ENCODE data around the gene PHACTR2. TPM values are rescaled to one million over a fixed set of nuclear protein-coding genes. Genes with fewer than 3 reads are reported as not detected.
"Not testable (repeated sequence)": the region's sequence is repeated elsewhere in the genome, so short reads cannot be mapped to it uniquely, and the experiment has no call there.

Gene PHACTR2
- total and polyA plus RNA-seq, 5 experiments from 2014 or later = 7.1 to 16.0 (median 9.0) TPM

- H3K36me3 Mint-ChIP-seq = peaks cover 0 to 17% (median 9%) of the 10 kb centered on the region in 3 donors
- no peak overlapping the region for H3K4me3 Mint-ChIP-seq
- no peak for ATAC-seq
- no peak overlapping the region for H3K27ac Mint-ChIP-seq
- no peak for DNase-seq
- POLR2A ChIA-PET = no interaction called here
- H3K4me1 Mint-ChIP-seq = no peaks in the 10 kb centered on the region
- no peaks in the 10 kb centered on the region for H3K9me3 Mint-ChIP-seq
- no peaks in the 10 kb centered on the region for H3K27me3 Mint-ChIP-seq
These were observed 94.6 kb downstream of the PHACTR2 start for GRCh38 chr6:143772116-143773086.

- no peak for ATAC-seq
- Mint-ChIP-seq H3K27me3 (no peaks in the 10 kb centered on the region), H3K36me3 (peaks cover 0 to 14% (median 6%) of the 10 kb centered on the region in 3 donors), H3K4me3 (no peak overlapping the region), H3K27ac (no peak overlapping the region), H3K4me1 (no peaks in the 10 kb centered on the region), H3K9me3 (no peaks in the 10 kb centered on the region)
- DNase-seq = no peak
- POLR2A ChIA-PET = no interaction called here
These were observed 95.9 kb downstream of the PHACTR2 start for GRCh38 chr6:143773506-143774150.

GRCh38 chr6:143774347-143774746, 96.6 kb downstream of the PHACTR2 start:
- POLR2A ChIA-PET = no interaction called here
- no peak overlapping the region for H3K4me3 Mint-ChIP-seq
- H3K36me3 Mint-ChIP-seq = peaks cover 0 to 17% (median 6%) of the 10 kb centered on the region in 3 donors
- no peak for ATAC-seq
- DNase-seq = no peak
- H3K9me3 Mint-ChIP-seq = no peaks in the 10 kb centered on the region
- H3K4me1 Mint-ChIP-seq = no peaks in the 10 kb centered on the region
- H3K27me3 Mint-ChIP-seq = no peaks in the 10 kb centered on the region
- no peak overlapping the region for H3K27ac Mint-ChIP-seq

GRCh38 chr6:143775336-143775735, 97.6 kb downstream of the PHACTR2 start:
- ATAC-seq = no peak
- Mint-ChIP-seq H3K27ac (no peak overlapping the region), H3K9me3 (no peaks in the 10 kb centered on the region)

GRCh38 chr6:143778926-143779325, 101.2 kb downstream of the PHACTR2 start:
- no peaks in the 10 kb centered on the region for H3K27me3 Mint-ChIP-seq
- H3K9me3 Mint-ChIP-seq = peaks cover 0 to 2% (median 0%) of the 10 kb centered on the region in 9 donors
- POLR2A ChIA-PET = no interaction called here
- H3K36me3 Mint-ChIP-seq = peaks cover 5 to 32% (median 13%) of the 10 kb centered on the region in 3 donors
- no peak for DNase-seq
- ATAC-seq = no peak
- no peak overlapping the region for H3K27ac Mint-ChIP-seq
- no peaks in the 10 kb centered on the region for H3K4me1 Mint-ChIP-seq
- no peak overlapping the region for H3K4me3 Mint-ChIP-seq

More at GRCh38 chr6:143775336-143775735, 97.6 kb downstream of the PHACTR2 start:
- DNase-seq = no peak
- Mint-ChIP-seq H3K36me3 (peaks cover 0 to 18% (median 6%) of the 10 kb centered on the region in 3 donors), H3K4me3 (no peak overlapping the region), H3K27me3 (no peaks in the 10 kb centered on the region), H3K4me1 (no peaks in the 10 kb centered on the region)
- POLR2A ChIA-PET = no interaction called here

GRCh38 chr6:143782481-143782880, 104.7 kb downstream of the PHACTR2 start:
- ATAC-seq (no peak), DNase-seq (no peak)
- H3K36me3 Mint-ChIP-seq = peaks cover 27 to 49% (median 40%) of the 10 kb centered on the region in 3 donors
- no peak overlapping the region for H3K27ac Mint-ChIP-seq
- no peaks in the 10 kb centered on the region for H3K4me1 Mint-ChIP-seq
- no peaks in the 10 kb centered on the region for H3K27me3 Mint-ChIP-seq
- POLR2A ChIA-PET = interaction anchor here (0.7 kb wide), 1 partner anchor 13 kb away, joined by 3 read pairs; no protein-coding TSS in a partner anchor
- no peak overlapping the region for H3K4me3 Mint-ChIP-seq
- H3K9me3 Mint-ChIP-seq = peaks cover 4 to 32% (median 16%) of the 10 kb centered on the region in 9 donors

GRCh38 chr6:143783077-143783476, 105.3 kb downstream of the PHACTR2 start:
- H3K27ac Mint-ChIP-seq = no peak overlapping the region
- DNase-seq (no peak), ATAC-seq (no peak)
- peaks cover 27 to 46% (median 42%) of the 10 kb centered on the region in 3 donors for H3K36me3 Mint-ChIP-seq
- peaks cover 4 to 36% (median 16%) of the 10 kb centered on the region in 9 donors for H3K9me3 Mint-ChIP-seq
- no peak overlapping the region for H3K4me3 Mint-ChIP-seq
- POLR2A ChIA-PET = no interaction called here
- no peaks in the 10 kb centered on the region for H3K4me1 Mint-ChIP-seq
- H3K27me3 Mint-ChIP-seq = no peaks in the 10 kb centered on the region

- DNase-seq (no peak), ATAC-seq (no peak)
- H3K4me1 Mint-ChIP-seq = no peaks in the 10 kb centered on the region
- no peaks in the 10 kb centered on the region for H3K27me3 Mint-ChIP-seq
- no peak overlapping the region for H3K4me3 Mint-ChIP-seq
- peaks cover 27 to 42% (median 41%) of the 10 kb centered on the region in 3 donors for H3K36me3 Mint-ChIP-seq
- POLR2A ChIA-PET = no interaction called here
- H3K27ac Mint-ChIP-seq = no peak overlapping the region
- peaks cover 4 to 36% (median 16%) of the 10 kb centered on the region in 9 donors for H3K9me3 Mint-ChIP-seq
These were observed 106.6 kb downstream of the PHACTR2 start for GRCh38 chr6:143784316-143784715.

GRCh38 chr6:143786371-143786770, 108.6 kb downstream of the PHACTR2 start:
- H3K27me3 Mint-ChIP-seq, H3K4me3 Mint-ChIP-seq, H3K27ac Mint-ChIP-seq, DNase-seq, POLR2A ChIA-PET, H3K4me1 Mint-ChIP-seq, ATAC-seq: not testable (repeated sequence)
- H3K9me3 Mint-ChIP-seq = peaks cover 4 to 36% (median 16%) of the 10 kb centered on the region in 9 donors
- peaks cover 32 to 53% (median 50%) of the 10 kb centered on the region in 3 donors for H3K36me3 Mint-ChIP-seq

GRCh38 chr6:143792402-143793279, 114.9 kb downstream of the PHACTR2 start:
- Mint-ChIP-seq H3K36me3 (peaks cover 22 to 45% (median 33%) of the 10 kb centered on the region in 3 donors), H3K27me3 (no peaks in the 10 kb centered on the region), H3K9me3 (peaks cover 0 to 13% (median 6%) of the 10 kb centered on the region in 9 donors), H3K4me3 (no peak overlapping the region), H3K27ac (peak overlapping the region in 1 of 10 donors; percentile 13), H3K4me1 (no peaks in the 10 kb centered on the region)
- ATAC-seq (no peak), DNase-seq (no peak)
- POLR2A ChIA-PET = no interaction called here

GRCh38 chr6:143793280-143793619, 115.5 kb downstream of the PHACTR2 start:
- H3K4me3 Mint-ChIP-seq = no peak overlapping the region
- DNase-seq (no peak), ATAC-seq (no peak)
- no peaks in the 10 kb centered on the region for H3K4me1 Mint-ChIP-seq
- H3K9me3 Mint-ChIP-seq = peaks cover 0 to 13% (median 6%) of the 10 kb centered on the region in 9 donors
- H3K27ac Mint-ChIP-seq = no peak overlapping the region
- H3K27me3 Mint-ChIP-seq = no peaks in the 10 kb centered on the region
- POLR2A ChIA-PET = no interaction called here
- peaks cover 28 to 43% (median 38%) of the 10 kb centered on the region in 3 donors for H3K36me3 Mint-ChIP-seq

- ATAC-seq, DNase-seq, H3K27ac Mint-ChIP-seq, H3K4me1 Mint-ChIP-seq, H3K27me3 Mint-ChIP-seq, POLR2A ChIA-PET, H3K4me3 Mint-ChIP-seq: not testable (repeated sequence)
- Mint-ChIP-seq H3K9me3 (peaks cover 0 to 38% (median 15%) of the 10 kb centered on the region in 9 donors), H3K36me3 (peaks cover 38 to 52% (median 44%) of the 10 kb centered on the region in 3 donors)
These were observed 118.8 kb downstream of the PHACTR2 start for GRCh38 chr6:143796551-143796950.
